HEK293T (cell line): ENCODE data around the gene FBXO17.
A peak's percentile ranks its signal among the peaks of the same experiment; 100 is the strongest.

Experiments
- CTCF ChIA-PET: fragments of 350-600 bp; formaldehyde crosslinking; extraction: SDS; loops from one replicate; lab custom pipeline; 2021; ENCODE audit warnings: antibody characterized with exemption, inconsistent platforms; lab: Yijun Ruan, JAX
- POLR2A ChIA-PET: fragments of 350-600 bp; formaldehyde crosslinking; extraction: SDS; loops from one replicate; lab custom pipeline; 2020; ENCODE audit warnings: antibody characterized with exemption, inconsistent platforms; lab: Yijun Ruan, JAX
- DNase-seq: peaks from one replicate; pipeline ENCODE4 v3.0.0; 2012; ENCODE audit warnings: mixed read lengths; ENCODE audit errors: extremely low spot score
- ARNT ChIP-seq: fragments of 450-650 bp; IDR thresholded peaks from 2 replicates; pipeline ENCODE4 v1.6.1; 2017; ENCODE audit warnings: mild to moderate bottlenecking
- BHLHE40 ChIP-seq: fragments of 450-650 bp; IDR thresholded peaks from 2 replicates; pipeline ENCODE4 v1.6.1; 2016; ENCODE audit warnings: mild to moderate bottlenecking, moderate library complexity, borderline replicate concordance
- CTBP1 ChIP-seq: fragments of 450-650 bp; IDR thresholded peaks from 2 replicates; pipeline ENCODE4 v1.6.1; 2016; ENCODE audit warnings: borderline replicate concordance
- ELF4 ChIP-seq: fragments of 450-650 bp; IDR thresholded peaks from 2 replicates; pipeline ENCODE4 v1.6.1; 2017; ENCODE audit warnings: antibody characterized with exemption
- FOXA1 ChIP-seq: fragments of 450-650 bp; IDR thresholded peaks from 2 replicates; pipeline ENCODE4 v1.6.1; 2016; ENCODE audit warnings: mild to moderate bottlenecking
- FOXK2 ChIP-seq: fragments of 450-650 bp; IDR thresholded peaks from 2 replicates; pipeline ENCODE4 v1.6.1; 2016; ENCODE audit warnings: mild to moderate bottlenecking
- FOXM1 ChIP-seq: fragments of 450-650 bp; IDR thresholded peaks from 2 replicates; pipeline ENCODE4 v1.6.1; 2017; ENCODE audit warnings: mild to moderate bottlenecking, borderline replicate concordance
- HDGF ChIP-seq: fragments of 450-650 bp; IDR thresholded peaks from 2 replicates; pipeline ENCODE4 v1.6.1; 2017; ENCODE audit warnings: antibody characterized with exemption, borderline replicate concordance
- L3MBTL2 ChIP-seq: fragments of 450-650 bp; conservative IDR thresholded peaks from 2 replicates; pipeline ENCODE4 v1.6.1; 2016; ENCODE audit warnings: mild to moderate bottlenecking
- LEF1 ChIP-seq: fragments of 450-650 bp; IDR thresholded peaks from 2 replicates; pipeline ENCODE4 v1.6.1; 2017; ENCODE audit warnings: mild to moderate bottlenecking, borderline replicate concordance
- NFRKB ChIP-seq: fragments of 450-650 bp; IDR thresholded peaks from 2 replicates; pipeline ENCODE4 v1.6.1; 2016; ENCODE audit warnings: mild to moderate bottlenecking, moderate library complexity
- PKNOX1 ChIP-seq: fragments of 450-650 bp; IDR thresholded peaks from 2 replicates; pipeline ENCODE4 v1.6.1; 2016
- SP1 ChIP-seq: fragments of 450-650 bp; IDR thresholded peaks from 2 replicates; pipeline ENCODE4 v1.6.1; 2017
- SUZ12 ChIP-seq: fragments of 450-650 bp; IDR thresholded peaks from 2 replicates; pipeline ENCODE4 v1.6.1; 2016; ENCODE audit warnings: mild to moderate bottlenecking
- TARDBP ChIP-seq: fragments of 450-650 bp; IDR thresholded peaks from 2 replicates; pipeline ENCODE4 v1.6.1; 2016
- ZNF384 ChIP-seq: fragments of 450-650 bp; IDR thresholded peaks from 2 replicates; pipeline ENCODE4 v1.6.1; 2016

Gene FBXO17

DNA sequence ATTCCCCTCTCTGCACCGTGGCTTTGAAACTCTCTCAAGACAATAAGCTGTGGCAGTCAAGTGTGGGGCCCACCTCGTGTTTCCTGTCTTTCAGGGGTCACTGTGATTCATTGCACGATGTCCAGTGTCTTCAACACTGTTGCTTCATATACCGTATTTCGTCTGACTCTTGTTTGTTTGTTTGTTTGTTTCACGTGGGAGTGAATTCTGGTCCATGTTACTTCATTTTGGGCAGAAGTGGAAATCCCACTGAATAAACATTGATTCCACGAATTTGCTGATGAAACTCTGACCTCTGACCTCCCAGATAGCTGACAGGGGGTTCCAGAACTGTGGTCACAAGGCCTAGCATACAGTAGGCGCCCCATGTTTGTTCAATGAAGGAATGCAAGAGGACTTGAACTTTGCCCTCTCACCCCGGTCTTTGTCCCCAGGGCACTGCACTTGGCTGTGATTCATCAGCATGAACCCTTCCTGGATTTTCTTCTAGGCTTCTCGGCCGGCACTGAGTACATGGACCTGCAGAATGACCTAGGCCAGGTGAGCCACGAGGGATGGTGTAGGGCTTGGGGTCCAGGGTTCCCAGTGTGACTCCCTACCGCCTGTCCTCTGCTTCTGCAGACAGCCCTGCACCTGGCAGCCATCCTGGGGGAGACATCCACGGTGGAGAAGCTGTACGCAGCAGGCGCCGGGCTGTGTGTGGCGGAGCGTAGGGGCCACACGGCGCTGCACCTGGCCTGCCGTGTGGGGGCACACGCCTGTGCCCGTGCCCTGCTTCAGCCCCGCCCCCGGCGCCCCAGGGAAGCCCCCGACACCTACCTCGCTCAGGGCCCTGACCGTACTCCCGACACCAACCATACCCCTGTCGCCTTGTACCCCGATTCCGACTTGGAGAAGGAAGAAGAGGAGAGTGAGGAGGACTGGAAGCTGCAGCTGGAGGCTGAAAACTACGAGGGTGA is 70.7 kb downstream of the FBXO17 start:
- TF ChIP-seq PKNOX1, result no peak
- TF ChIP-seq FOXA1, result no peak
- TF ChIP-seq L3MBTL2, result no peak
- no peak for TF ChIP-seq LEF1
- TF ChIP-seq TARDBP, result no peak
- TF ChIP-seq NFRKB, result no peak
- TF ChIP-seq SP1, result no peak
- no peak for TF ChIP-seq CTBP1
- no peak for TF ChIP-seq BHLHE40
- TF ChIP-seq FOXM1, result no peak
- TF ChIP-seq SUZ12, result no peak
- TF ChIP-seq ZNF384, result no peak
- no peak for TF ChIP-seq HDGF
- no peak for TF ChIP-seq FOXK2
- no peak for TF ChIP-seq ELF4
- no peak for TF ChIP-seq ARNT
- no peak for DNase-seq
- POLR2A ChIA-PET, result interaction anchor here (1.5 kb wide), 1 partner anchor 56 kb away, joined by 3 read pairs; no protein-coding TSS in a partner anchor
- CTCF ChIA-PET, result no interaction called here

DNA sequence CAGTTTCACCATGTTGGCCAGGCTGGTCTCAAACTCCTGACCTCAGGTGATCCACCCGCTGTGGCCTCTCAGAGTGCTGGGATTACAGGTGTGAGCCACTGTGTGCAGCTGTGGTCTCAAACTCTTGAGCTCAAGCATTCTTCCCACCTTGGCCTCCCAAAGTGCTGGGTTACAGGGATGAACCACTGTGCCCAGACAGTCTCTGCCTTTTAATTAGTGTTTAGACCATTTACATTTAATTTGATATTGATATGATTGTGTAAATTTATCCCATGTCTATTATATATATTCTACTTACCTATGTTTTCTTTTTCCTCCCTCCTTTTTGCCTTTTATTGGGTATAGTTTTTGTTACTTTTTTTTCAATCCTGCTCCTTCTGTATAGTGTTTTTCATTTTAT is 73.9 kb downstream of the FBXO17 start:
- ChIA-PET POLR2A (no interaction called here), CTCF (no interaction called here)
- TF ChIP-seq SUZ12 (no peak), TARDBP (no peak), L3MBTL2 (no peak), FOXA1 (no peak), BHLHE40 (no peak), ARNT (no peak), SP1 (no peak), LEF1 (no peak), HDGF (no peak), PKNOX1 (no peak), ZNF384 (no peak), NFRKB (no peak)
- DNase-seq, result no peak

GRCh38 chr19:38900743-38901190 is 74.8 kb downstream of the FBXO17 start:
- no peak for TF ChIP-seq BHLHE40
- CTCF ChIA-PET, result interaction anchor here (0.7 to 1.8 kb wide), 3 partner anchors 13 to 45 kb away, joined by 5 to 9 read pairs (median 5); partner anchors contain the start of gene SARS2
- DNase-seq, result no peak
- POLR2A ChIA-PET, result interaction anchor here (1.3 to 1.7 kb wide), 6 partner anchors 13 to 253 kb away, joined by 4 to 14 read pairs (median 4); partner anchors contain the start of genes ACTN4, MRPS12 and SARS2

- TF ChIP-seq CTBP1 (no peak), L3MBTL2 (no peak; the same call in 1 of the 2 replicates), ZNF384 (no peak), SUZ12 (no peak)
- ChIA-PET CTCF (interaction anchor here (1.7 to 1.8 kb wide), 2 partner anchors 13 to 30 kb away, joined by 5 to 9 read pairs; partner anchors contain the start of gene SARS2), POLR2A (interaction anchor here (1.0 to 1.7 kb wide), 9 partner anchors 12 to 282 kb away, joined by 3 to 14 read pairs (median 4); partner anchors contain the start of genes ACTN4, EIF3K, HNRNPL and MRPS12)
- DNase-seq, result no peak
Measured at GRCh38 chr19:38900202-38900629, 75.3 kb downstream of the FBXO17 start.

GRCh38 chr19:38899447-38900201 is 75.9 kb downstream of the FBXO17 start, which contains the start of the genes NFKBIB and SIRT2:
TSS of gene NFKBIB (plus strand) at chr19:38899969. CDS start at chr19:38900033, 64 bp downstream.
TSS of gene SIRT2 (minus strand) at chr19:38899618. CDS start at chr19:38899521, 97 bp downstream.
- POLR2A ChIA-PET, result interaction anchor here (0.6 to 1.7 kb wide), 11 partner anchors 12 to 281 kb away, joined by 3 to 14 read pairs (median 4); partner anchors contain the start of genes ACTN4, EIF3K, HNRNPL and MRPS12
- CTCF ChIA-PET, result interaction anchor here (1.7 to 1.8 kb wide), 2 partner anchors 12 to 30 kb away, joined by 5 to 9 read pairs; partner anchors contain the start of gene SARS2
- TF ChIP-seq SP1 (no peak), FOXK2 (no peak), PKNOX1 (peak; percentile 88), L3MBTL2 (peak; percentile 84), TARDBP (no peak), ELF4 (peak; percentile 90), CTBP1 (no peak), SUZ12 (no peak), ARNT (no peak)
- peak; percentile 97 for DNase-seq
